ENCODE data around the gene SSBP3. TPM values are rescaled to one million over a fixed set of nuclear protein-coding genes. Genes with fewer than 3 reads are reported as not detected.

SSBP3 gene
- total RNA-seq, 2 donors from 2014 or later: 7.9 to 23.1 TPM

- ATAC-seq (no peak), DNase-seq (no peak)
- intact Hi-C loops (cut with DNase I): no loop called here
- no peaks in the 10 kb centered on the region for H3K9me3 ChIP-seq
- H3K27ac ChIP-seq: peak overlapping the region in 2 of 4 donors; percentile 16 to 18
- H3K36me3 ChIP-seq (replicated peaks in 1 of 2; ENCODE audit: insufficient read depth in 1 of 2, low read depth in 2 of 2): no peaks in the 10 kb centered on the region
- H3K27me3 ChIP-seq: no peaks in the 10 kb centered on the region
- 73 to 74% methylated on average over 3 to 6 of the region's 6 CpGs for WGBS, 2 donors
- H3K4me3 ChIP-seq: no peak overlapping the region
- H3K4me1 ChIP-seq: peaks cover 42% of the 10 kb centered on the region
- TF ChIP-seq POLR2A (IDR thresholded peaks at IDR 0.05): no peak
- TF ChIP-seq CTCF (IDR thresholded peaks at IDR 0.05): no peak
Measured at GRCh38 chr1:54289712-54290233, 116.4 kb downstream of the SSBP3 start.

GRCh38 chr1:54287801-54288211 is 118.4 kb downstream of the SSBP3 start:
- intact Hi-C loops (cut with DNase I): no loop called here
- Histone ChIP-seq H3K4me1 (peaks cover 52% of the 10 kb centered on the region), H3K9me3 (no peaks in the 10 kb centered on the region), H3K36me3 (replicated peaks in 1 of 2; ENCODE audit: insufficient read depth in 1 of 2, low read depth in 2 of 2) (no peaks in the 10 kb centered on the region), H3K4me3 (no peak overlapping the region), H3K27ac (peak overlapping the region; percentile 35 to 67 (median 64)), H3K27me3 (no peaks in the 10 kb centered on the region)
- TF ChIP-seq POLR2A (IDR thresholded peaks at IDR 0.05) (no peak), CTCF (IDR thresholded peaks at IDR 0.05) (no peak)
- DNase-seq (no peak), ATAC-seq (no peak)
- WGBS, 2 donors: 77 to 82% methylated on average over 8 to 9 of the region's 9 CpGs

- no peaks in the 10 kb centered on the region for H3K27me3 ChIP-seq
- H3K9me3 ChIP-seq: no peaks in the 10 kb centered on the region
- peaks cover 57% of the 10 kb centered on the region for H3K4me1 ChIP-seq
- peak; percentile 67 to 86 (median 82) for DNase-seq
- no peak overlapping the region for H3K4me3 ChIP-seq
- intact Hi-C loops (cut with DNase I): no loop called here
- H3K36me3 ChIP-seq (replicated peaks in 1 of 2; ENCODE audit: insufficient read depth in 1 of 2, low read depth in 2 of 2): no peaks in the 10 kb centered on the region
- 32 to 41% methylated on average over 8 of the region's 8 CpGs for WGBS, 2 donors
- TF ChIP-seq CTCF (IDR thresholded peaks at IDR 0.05): no peak
- TF ChIP-seq POLR2A (IDR thresholded peaks at IDR 0.05): no peak
- ATAC-seq: peak; percentile 82
- peak overlapping the region; percentile 35 to 67 (median 64) for H3K27ac ChIP-seq
Measured at GRCh38 chr1:54287176-54287650, 119.0 kb downstream of the SSBP3 start.

GRCh38 chr1:54285815-54286345 is 120.3 kb downstream of the SSBP3 start:
- ATAC-seq: no peak
- Histone ChIP-seq H3K36me3 (replicated peaks in 1 of 2; ENCODE audit: insufficient read depth in 1 of 2, low read depth in 2 of 2) (no peaks in the 10 kb centered on the region), H3K27me3 (no peaks in the 10 kb centered on the region), H3K9me3 (no peaks in the 10 kb centered on the region), H3K4me1 (peaks cover 52% of the 10 kb centered on the region), H3K4me3 (no peak overlapping the region), H3K27ac (peak overlapping the region in 3 of 4 donors; percentile 10 to 67 (median 67))
- 75 to 76% methylated on average over 5 of the region's 5 CpGs for WGBS, 2 donors
- intact Hi-C loops (cut with DNase I): no loop called here
- TF ChIP-seq CTCF (IDR thresholded peaks at IDR 0.05): no peak
- TF ChIP-seq POLR2A (IDR thresholded peaks at IDR 0.05): no peak
- no peak for DNase-seq

All from body of pancreas (tissue), 4 donors.